NB4 (cell line): ENCODE measurements around the gene ZG16.
A peak's percentile ranks its signal among the peaks of the same experiment; 100 is the strongest.

Source experiments
- DNase-seq: peaks from one replicate; pipeline ENCODE4 v3.0.0; 2010; ENCODE audit warnings: low read depth
- H3K4me3 ChIP-seq: one replicate; pipeline ENCODE4 v1.5.1; 2011; ENCODE audit warnings: mild to moderate bottlenecking, low read depth, low read length, moderate library complexity
- MYC ChIP-seq: IDR thresholded peaks from 2 replicates; pipeline ENCODE4 v1.6.1; 2011; ENCODE audit warnings: low read depth, low read length
- POLR2A ChIP-seq: IDR thresholded peaks from 2 replicates; pipeline ENCODE4 v1.6.1; 2011; ENCODE audit warnings: mild to moderate bottlenecking; ENCODE audit not compliant: insufficient read length; ENCODE audit errors: extremely low read depth
- TF ChIP-seq, protein P1 (sequence below): IDR thresholded peaks from one replicate; pipeline ENCODE4 v1.5.1; 2012; ENCODE audit warnings: low read depth, low read length
- TF ChIP-seq, protein P2 (sequence below): IDR thresholded peaks from 2 replicates; pipeline ENCODE4 v1.6.1; 2011; ENCODE audit warnings: low read depth, low read length

The ZG16 gene

DNA sequence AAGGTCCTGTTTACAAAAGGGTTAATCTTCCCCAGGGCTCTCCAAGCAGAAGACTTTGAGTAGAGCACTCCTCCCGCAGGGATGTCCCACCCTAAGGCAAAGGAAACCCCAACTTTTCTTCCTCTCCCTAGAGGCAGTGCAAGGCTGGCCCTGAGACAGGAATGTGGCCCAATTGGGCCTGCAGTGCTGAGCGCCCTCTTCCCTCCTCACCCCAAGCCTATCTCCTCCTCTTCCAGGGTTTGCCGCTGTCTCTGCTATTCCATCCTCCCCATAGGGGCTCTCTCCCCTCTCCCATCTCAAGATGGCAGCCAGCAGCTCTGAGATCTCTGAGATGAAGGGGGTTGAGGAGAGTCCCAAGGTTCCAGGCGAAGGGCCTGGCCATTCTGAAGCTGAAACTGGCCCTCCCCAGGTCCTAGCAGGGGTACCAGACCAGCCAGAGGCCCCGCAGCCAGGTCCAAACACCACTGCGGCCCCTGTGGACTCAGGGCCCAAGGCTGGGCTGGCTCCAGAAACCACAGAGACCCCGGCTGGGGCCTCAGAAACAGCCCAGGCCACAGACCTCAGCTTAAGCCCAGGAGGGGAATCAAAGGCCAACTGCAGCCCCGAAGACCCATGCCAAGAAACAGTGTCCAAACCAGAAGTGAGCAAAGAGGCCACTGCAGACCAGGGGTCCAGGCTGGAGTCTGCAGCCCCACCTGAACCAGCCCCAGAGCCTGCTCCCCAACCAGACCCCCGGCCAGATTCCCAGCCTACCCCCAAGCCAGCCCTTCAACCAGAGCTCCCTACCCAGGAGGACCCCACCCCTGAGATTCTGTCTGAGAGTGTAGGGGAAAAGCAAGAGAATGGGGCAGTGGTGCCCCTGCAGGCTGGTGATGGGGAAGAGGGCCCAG, 34.9 kb downstream of the ZG16 start:
- TF ChIP-seq MYC = no peak
- TF ChIP-seq, protein P1, sequence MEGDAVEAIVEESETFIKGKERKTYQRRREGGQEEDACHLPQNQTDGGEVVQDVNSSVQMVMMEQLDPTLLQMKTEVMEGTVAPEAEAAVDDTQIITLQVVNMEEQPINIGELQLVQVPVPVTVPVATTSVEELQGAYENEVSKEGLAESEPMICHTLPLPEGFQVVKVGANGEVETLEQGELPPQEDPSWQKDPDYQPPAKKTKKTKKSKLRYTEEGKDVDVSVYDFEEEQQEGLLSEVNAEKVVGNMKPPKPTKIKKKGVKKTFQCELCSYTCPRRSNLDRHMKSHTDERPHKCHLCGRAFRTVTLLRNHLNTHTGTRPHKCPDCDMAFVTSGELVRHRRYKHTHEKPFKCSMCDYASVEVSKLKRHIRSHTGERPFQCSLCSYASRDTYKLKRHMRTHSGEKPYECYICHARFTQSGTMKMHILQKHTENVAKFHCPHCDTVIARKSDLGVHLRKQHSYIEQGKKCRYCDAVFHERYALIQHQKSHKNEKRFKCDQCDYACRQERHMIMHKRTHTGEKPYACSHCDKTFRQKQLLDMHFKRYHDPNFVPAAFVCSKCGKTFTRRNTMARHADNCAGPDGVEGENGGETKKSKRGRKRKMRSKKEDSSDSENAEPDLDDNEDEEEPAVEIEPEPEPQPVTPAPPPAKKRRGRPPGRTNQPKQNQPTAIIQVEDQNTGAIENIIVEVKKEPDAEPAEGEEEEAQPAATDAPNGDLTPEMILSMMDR = no peak
- TF ChIP-seq, protein P2, sequence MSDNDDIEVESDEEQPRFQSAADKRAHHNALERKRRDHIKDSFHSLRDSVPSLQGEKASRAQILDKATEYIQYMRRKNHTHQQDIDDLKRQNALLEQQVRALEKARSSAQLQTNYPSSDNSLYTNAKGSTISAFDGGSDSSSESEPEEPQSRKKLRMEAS = no peak
- no peak for TF ChIP-seq POLR2A
- no peak for DNase-seq
- H3K4me3 ChIP-seq = no peak overlapping the region

DNA sequence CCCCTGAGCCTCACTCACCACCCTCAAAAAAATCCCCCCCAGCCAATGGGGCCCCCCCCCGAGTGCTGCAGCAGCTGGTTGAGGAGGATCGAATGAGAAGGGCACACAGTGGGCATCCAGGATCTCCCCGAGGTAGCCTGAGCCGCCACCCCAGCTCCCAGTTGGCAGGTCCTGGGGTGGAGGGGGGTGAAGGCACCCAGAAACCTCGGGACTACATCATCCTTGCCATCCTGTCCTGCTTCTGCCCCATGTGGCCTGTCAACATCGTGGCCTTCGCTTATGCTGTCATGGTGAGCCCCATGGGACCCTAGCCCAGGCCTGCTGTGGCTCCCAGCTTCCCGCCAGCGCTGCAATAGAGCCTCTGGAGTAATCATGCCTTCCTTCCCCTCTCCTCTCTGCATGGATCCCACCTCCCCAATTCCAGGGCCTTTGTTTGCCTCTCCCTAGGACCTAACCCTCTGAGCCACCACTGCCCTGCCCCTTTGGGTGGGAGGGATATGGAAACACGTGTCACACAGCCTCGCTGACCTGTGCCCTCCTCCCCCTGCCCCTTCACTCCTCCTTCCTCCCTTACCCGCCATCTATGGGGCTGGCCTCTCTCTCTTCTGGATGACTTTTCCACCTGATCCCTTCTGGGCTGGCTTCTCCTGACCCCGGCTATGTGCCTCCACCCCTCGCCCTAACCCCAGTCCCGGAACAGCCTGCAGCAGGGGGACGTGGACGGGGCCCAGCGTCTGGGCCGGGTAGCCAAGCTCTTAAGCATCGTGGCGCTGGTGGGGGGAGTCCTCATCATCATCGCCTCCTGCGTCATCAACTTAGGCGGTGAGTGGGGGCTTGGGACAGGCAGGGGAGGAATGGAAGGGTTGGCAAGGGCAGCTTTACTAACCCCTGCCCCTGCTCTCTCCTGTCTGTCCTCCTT, 35.8 kb downstream of the ZG16 start:
- no peak overlapping the region for H3K4me3 ChIP-seq
- peak; percentile 74 for DNase-seq
- TF ChIP-seq, protein P2 = peak; percentile 81
- TF ChIP-seq, protein P1 = no peak
- TF ChIP-seq MYC = peak; percentile 75
- TF ChIP-seq POLR2A = no peak

DNA sequence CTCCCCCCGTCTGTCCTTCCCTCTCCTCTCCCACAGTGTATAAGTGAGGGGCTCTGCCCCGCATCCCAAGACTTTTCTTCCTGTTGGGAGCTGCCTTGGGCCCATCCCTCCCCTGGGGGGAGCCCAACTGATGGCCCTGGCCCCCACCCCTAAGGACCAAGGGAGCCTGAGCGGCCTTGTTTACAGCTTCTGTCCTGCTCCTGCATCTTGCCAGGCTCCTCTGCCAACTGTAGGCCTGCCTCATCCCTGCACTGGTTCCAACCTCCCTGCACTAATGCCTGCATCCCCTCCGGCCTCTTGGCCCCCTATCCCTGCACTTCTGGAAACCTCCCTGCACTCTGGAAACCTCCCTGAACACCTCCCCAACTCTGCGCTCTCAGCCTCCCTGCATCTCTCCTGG, 36.5 kb downstream of the ZG16 start:
- no peak for DNase-seq
- no peak overlapping the region for H3K4me3 ChIP-seq
- TF ChIP-seq POLR2A (no peak), MYC (no peak)
- TF ChIP-seq, protein P2 = no peak
- TF ChIP-seq, protein P1 = no peak

DNA sequence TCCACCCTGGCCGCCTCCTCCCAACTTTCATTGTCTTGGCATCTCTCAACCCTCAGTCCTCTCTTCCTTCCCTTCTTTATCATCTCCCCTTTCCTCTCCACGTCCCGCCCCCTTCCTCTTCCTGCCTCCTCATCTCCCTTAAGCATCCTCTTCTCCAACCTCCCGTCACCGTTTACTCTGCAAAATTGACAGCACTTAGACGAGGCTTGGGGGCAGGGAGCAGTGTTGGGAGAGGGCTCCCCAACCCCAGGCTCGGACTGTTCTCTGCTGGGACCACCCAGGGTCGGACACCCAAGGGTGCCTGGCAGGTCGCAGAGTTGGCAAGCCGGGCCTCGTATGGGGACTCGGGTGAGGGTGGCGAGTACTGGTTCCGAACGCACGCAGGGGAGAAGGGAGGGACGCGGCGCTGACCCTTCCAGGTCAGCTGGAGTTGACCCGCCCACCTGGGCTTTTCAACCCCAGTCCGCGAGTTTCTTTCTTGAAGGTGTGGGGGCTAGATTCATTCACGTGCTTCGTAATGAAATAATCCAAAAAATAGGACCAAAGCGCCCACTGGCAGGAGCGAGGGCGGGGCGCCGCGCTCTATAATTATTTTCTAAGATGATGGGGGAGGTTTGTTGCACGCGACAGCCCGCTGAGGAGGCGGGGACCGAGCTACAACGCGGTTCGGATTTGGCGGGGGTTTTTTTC, 37.1 kb downstream of the ZG16 start:
- DNase-seq = no peak
- TF ChIP-seq MYC (no peak), POLR2A (no peak)
- TF ChIP-seq, protein P2 = no peak
- TF ChIP-seq, protein P1 = no peak
- peak overlapping the region; percentile 80 for H3K4me3 ChIP-seq
